ENCODE results near the gene BMAL1.

GRCh38 chr11:13294771-13295579, 17.4 kb downstream of the BMAL1 start:
- TF ChIP-seq, protein P1, sequence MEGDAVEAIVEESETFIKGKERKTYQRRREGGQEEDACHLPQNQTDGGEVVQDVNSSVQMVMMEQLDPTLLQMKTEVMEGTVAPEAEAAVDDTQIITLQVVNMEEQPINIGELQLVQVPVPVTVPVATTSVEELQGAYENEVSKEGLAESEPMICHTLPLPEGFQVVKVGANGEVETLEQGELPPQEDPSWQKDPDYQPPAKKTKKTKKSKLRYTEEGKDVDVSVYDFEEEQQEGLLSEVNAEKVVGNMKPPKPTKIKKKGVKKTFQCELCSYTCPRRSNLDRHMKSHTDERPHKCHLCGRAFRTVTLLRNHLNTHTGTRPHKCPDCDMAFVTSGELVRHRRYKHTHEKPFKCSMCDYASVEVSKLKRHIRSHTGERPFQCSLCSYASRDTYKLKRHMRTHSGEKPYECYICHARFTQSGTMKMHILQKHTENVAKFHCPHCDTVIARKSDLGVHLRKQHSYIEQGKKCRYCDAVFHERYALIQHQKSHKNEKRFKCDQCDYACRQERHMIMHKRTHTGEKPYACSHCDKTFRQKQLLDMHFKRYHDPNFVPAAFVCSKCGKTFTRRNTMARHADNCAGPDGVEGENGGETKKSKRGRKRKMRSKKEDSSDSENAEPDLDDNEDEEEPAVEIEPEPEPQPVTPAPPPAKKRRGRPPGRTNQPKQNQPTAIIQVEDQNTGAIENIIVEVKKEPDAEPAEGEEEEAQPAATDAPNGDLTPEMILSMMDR (IDR thresholded peaks at IDR 0.05; ENCODE audit: borderline replicate concordance, extremely low read depth, low read length, poor library complexity, severe bottlenecking) = no peak
- no peak for TF ChIP-seq EZH2 (IDR thresholded peaks at IDR 0.05; ENCODE audit: borderline replicate concordance, low read depth, low read length, severe bottlenecking)

Measured in DND-41 (cell line).